ENCODE data around the gene PRKCA.

- no peak for TF ChIP-seq POLR2A (IDR thresholded peaks at IDR 0.05)
- no peak for TF ChIP-seq CTCF (IDR thresholded peaks at IDR 0.05)
Measured at GRCh38 chr17:66807182-66807581, 504.8 kb downstream of the PRKCA start.

All from prostate gland (tissue), 2 donors.